WTC11 (cell line): ENCODE results near the gene PAMR1. TPM values are rescaled to one million over a fixed set of nuclear protein-coding genes. Genes with fewer than 3 reads are reported as not detected.

Experiments
- ATAC-seq: fragments of 200-7000 bp; cut with Tn5 transposase; 2 replicates; pipeline ENCODE4 v1.10.0; 2021; ENCODE audit warnings: mild to moderate bottlenecking, moderate library complexity
- CTCF ChIA-PET: fragments of 300-600 bp; sonication (Branson Sonifier 250); formaldehyde crosslinking; loops from one replicate; lab custom pipeline; 2021; ENCODE audit warnings: antibody characterized with exemption; lab: Charles Lee
- POLR2A ChIA-PET: fragments of 350-600 bp; sonication (Branson Sonifier 250); formaldehyde crosslinking; loops from one replicate; lab custom pipeline; 2021; ENCODE audit warnings: antibody characterized with exemption; lab: Charles Lee
- DNase-seq: peaks from one replicate; pipeline ENCODE4 v3.0.0; 2021; ENCODE audit warnings: low spot score
- H3K27ac Mint-ChIP-seq: 2 replicates; pipeline ENCODE4 v1.8.0; 2021; ENCODE audit warnings: mixed read lengths
- H3K27me3 Mint-ChIP-seq: 2 replicates; pipeline ENCODE4 v1.8.0; 2021; ENCODE audit warnings: low read depth, mild to moderate bottlenecking, moderate library complexity, mixed read lengths
- H3K36me3 Mint-ChIP-seq: 2 replicates; pipeline ENCODE4 v1.8.0; 2021; ENCODE audit warnings: mixed read lengths
- H3K4me1 Mint-ChIP-seq: 2 replicates; pipeline ENCODE4 v1.8.0; 2022; ENCODE audit warnings: mixed read lengths
- H3K4me3 Mint-ChIP-seq: 2 replicates; pipeline ENCODE4 v1.8.0; 2021; ENCODE audit warnings: mild to moderate bottlenecking, moderate library complexity, mixed read lengths
- H3K9me3 Mint-ChIP-seq: 2 replicates; pipeline ENCODE4 v1.8.0; 2021; ENCODE audit warnings: mixed read lengths
- ATF1 ChIP-seq: sonication (generic); formaldehyde crosslinking; IDR thresholded peaks from 2 replicates; pipeline ENCODE4 v1.8.1; 2023; ENCODE audit warnings: mild to moderate bottlenecking, moderate library complexity, missing genetic modification reagents
- CBFB ChIP-seq: sonication (generic); formaldehyde crosslinking; IDR thresholded peaks from 2 replicates; pipeline ENCODE4 v1.8.1; 2022; ENCODE audit warnings: mild to moderate bottlenecking, low read depth, missing genetic modification reagents
- ELF4 ChIP-seq: sonication (generic); formaldehyde crosslinking; IDR thresholded peaks from 2 replicates; pipeline ENCODE4 v1.8.1; 2022; ENCODE audit warnings: low read depth, mild to moderate bottlenecking, moderate library complexity, missing genetic modification reagents
- EMX1 ChIP-seq: fragments of 250-450 bp; sonication (Bioruptor Pico); IDR thresholded peaks from 2 replicates; pipeline ENCODE4 v1.8.0; 2021; ENCODE audit warnings: mild to moderate bottlenecking
- FOXJ3 ChIP-seq: sonication (generic); formaldehyde crosslinking; IDR thresholded peaks from 2 replicates; pipeline ENCODE4 v1.9.0; 2021; ENCODE audit warnings: missing genetic modification reagents, mild to moderate bottlenecking, borderline replicate concordance
- FOXK1 ChIP-seq: sonication (generic); formaldehyde crosslinking; IDR thresholded peaks from 2 replicates; pipeline ENCODE4 v1.8.0; 2022; ENCODE audit warnings: mild to moderate bottlenecking, moderate library complexity, missing genetic modification reagents
- FOXP1 ChIP-seq: sonication (generic); formaldehyde crosslinking; IDR thresholded peaks from 2 replicates; pipeline ENCODE4 v1.8.0; 2022; ENCODE audit warnings: missing genetic modification reagents, mild to moderate bottlenecking, moderate library complexity, borderline replicate concordance
- GRHL2 ChIP-seq: fragments of 250-450 bp; sonication (Bioruptor Pico); IDR thresholded peaks from 2 replicates; pipeline ENCODE4 v1.8.0; 2022; ENCODE audit warnings: mild to moderate bottlenecking, moderate library complexity; ENCODE audit not compliant: insufficient replicate concordance, severe bottlenecking
- NFATC4 ChIP-seq: fragments of 250-450 bp; sonication (Bioruptor Pico); IDR thresholded peaks from 2 replicates; pipeline ENCODE4 v1.9.0; 2021; ENCODE audit warnings: mild to moderate bottlenecking
- PRRX2 ChIP-seq: fragments of 250-450 bp; sonication (Bioruptor Pico); IDR thresholded peaks from 2 replicates; pipeline ENCODE4 v1.8.0; 2021; ENCODE audit warnings: mild to moderate bottlenecking
- SMAD4 ChIP-seq: sonication (generic); formaldehyde crosslinking; IDR thresholded peaks from 2 replicates; pipeline ENCODE4 v1.8.0; 2022; ENCODE audit warnings: mild to moderate bottlenecking, missing genetic modification reagents
- TEAD1 ChIP-seq: sonication (generic); formaldehyde crosslinking; IDR thresholded peaks from 2 replicates; pipeline ENCODE4 v1.8.0; 2022; ENCODE audit warnings: mild to moderate bottlenecking, missing genetic modification reagents
- ZNF219 ChIP-seq: sonication (generic); formaldehyde crosslinking; IDR thresholded peaks from 2 replicates; pipeline ENCODE4 v1.8.0; 2023; ENCODE audit warnings: missing genetic modification reagents, mild to moderate bottlenecking, borderline replicate concordance
- ZNF232 ChIP-seq: sonication (generic); formaldehyde crosslinking; IDR thresholded peaks from 2 replicates; pipeline ENCODE4 v1.8.0; 2022; ENCODE audit warnings: mild to moderate bottlenecking, missing genetic modification reagents
- ZNF396 ChIP-seq: fragments of 250-450 bp; sonication (Bioruptor Pico); IDR thresholded peaks from 2 replicates; pipeline ENCODE4 v1.8.0; 2021; ENCODE audit warnings: mild to moderate bottlenecking, moderate library complexity, borderline replicate concordance
- ZNF671 ChIP-seq: fragments of 250-450 bp; sonication (Bioruptor Pico); IDR thresholded peaks from 2 replicates; pipeline ENCODE4 v1.8.0; 2021; ENCODE audit warnings: mild to moderate bottlenecking
- total RNA-seq: library from RNA; stranded (reverse); gene quantifications from 3 replicates; pipeline ENCODE4 v1.2.3, GENCODE V29; 2021
- TF ChIP-seq, protein P1 (sequence below): sonication (generic); formaldehyde crosslinking; IDR thresholded peaks from 2 replicates; pipeline ENCODE4 v1.8.0; 2022; ENCODE audit warnings: mild to moderate bottlenecking, missing genetic modification reagents
- TF ChIP-seq, protein P2 (sequence below): sonication (generic); formaldehyde crosslinking; IDR thresholded peaks from 2 replicates; pipeline ENCODE4 v1.8.1; 2023; ENCODE audit warnings: mild to moderate bottlenecking, moderate library complexity, missing genetic modification reagents
- TF ChIP-seq, protein P3 (sequence below): fragments of 250-450 bp; sonication (Bioruptor Pico); IDR thresholded peaks from 2 replicates; pipeline ENCODE4 v1.9.0; 2021; ENCODE audit warnings: mild to moderate bottlenecking
- TF ChIP-seq, protein P4 (sequence below): sonication (generic); formaldehyde crosslinking; IDR thresholded peaks from 2 replicates; pipeline ENCODE4 v1.8.1; 2023; ENCODE audit warnings: mild to moderate bottlenecking, missing genetic modification reagents, borderline replicate concordance
- TF ChIP-seq, protein P5 (sequence below): fragments of 250-450 bp; sonication (Bioruptor Pico); conservative IDR thresholded peaks from 2 replicates; pipeline ENCODE4 v1.9.0; 2021; ENCODE audit warnings: mild to moderate bottlenecking
- TF ChIP-seq, protein P6 (sequence below): sonication (generic); formaldehyde crosslinking; IDR thresholded peaks from 2 replicates; pipeline ENCODE4 v1.8.1; 2023; ENCODE audit warnings: mild to moderate bottlenecking, missing genetic modification reagents

Gene PAMR1
- total RNA-seq, 1 experiment from 2014 or later, result 3.2 TPM

DNA sequence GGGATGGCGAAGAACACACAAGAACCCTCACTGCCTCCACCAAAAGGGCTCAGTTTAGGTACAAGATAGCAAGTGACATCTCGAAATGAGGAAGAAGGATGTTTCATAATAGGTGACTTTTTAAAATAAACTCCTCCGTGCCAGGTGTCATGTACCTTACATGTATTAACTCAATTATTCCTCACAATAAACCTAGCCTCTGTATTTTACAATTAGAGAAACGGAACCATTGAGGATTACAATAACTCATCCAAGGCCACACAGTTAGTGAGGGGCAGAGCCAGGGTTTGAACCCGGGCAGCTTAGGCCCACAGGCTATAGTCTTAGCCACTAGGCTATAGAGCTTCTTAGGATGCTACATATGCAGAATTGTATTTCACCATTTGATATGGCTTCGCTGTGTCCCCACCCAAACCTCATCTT is 965 bp upstream of the PAMR1 start:
- Mint-ChIP-seq H3K27ac (no peak overlapping the region), H3K4me3 (peak overlapping the region; percentile 84), H3K9me3 (peaks cover 8% of the 10 kb centered on the region), H3K36me3 (no peaks in the 10 kb centered on the region; the same call in 1 of the 2 replicates), H3K4me1 (peaks cover 25% of the 10 kb centered on the region), H3K27me3 (peaks cover 79% of the 10 kb centered on the region)
- DNase-seq (peak; percentile 64), ATAC-seq (peak; percentile 77)
- POLR2A ChIA-PET, result interaction anchor here (0.8 to 1.2 kb wide), 2 partner anchors 10 to 546 kb away, joined by 3 read pairs; no protein-coding TSS in a partner anchor
- CTCF ChIA-PET, result interaction anchor here (0.9 to 3.3 kb wide), 9 partner anchors 11 to 740 kb away, joined by 3 to 28 read pairs (median 6); partner anchors contain the start of gene FJX1
- TF ChIP-seq ZNF396 (CRISPR knock-in tag) (no peak), FOXK1 (CRISPR knock-in tag) (no peak), TEAD1 (CRISPR knock-in tag) (no peak), FOXP1 (no peak), ATF1 (CRISPR knock-in tag) (no peak), PRRX2 (CRISPR knock-in tag) (peak; percentile 68; the same call in 1 of the 2 replicates), FOXJ3 (CRISPR knock-in tag) (no peak), ZNF232 (CRISPR knock-in tag) (no peak), CBFB (CRISPR knock-in tag) (no peak), GRHL2 (CRISPR knock-in tag) (no peak), EMX1 (peak; percentile 86), SMAD4 (CRISPR knock-in tag) (no peak), ELF4 (CRISPR knock-in tag) (no peak), NFATC4 (CRISPR knock-in tag) (peak; percentile 83), ZNF219 (CRISPR knock-in tag) (no peak), ZNF671 (CRISPR knock-in tag) (peak; percentile 79)
- TF ChIP-seq, protein P1, sequence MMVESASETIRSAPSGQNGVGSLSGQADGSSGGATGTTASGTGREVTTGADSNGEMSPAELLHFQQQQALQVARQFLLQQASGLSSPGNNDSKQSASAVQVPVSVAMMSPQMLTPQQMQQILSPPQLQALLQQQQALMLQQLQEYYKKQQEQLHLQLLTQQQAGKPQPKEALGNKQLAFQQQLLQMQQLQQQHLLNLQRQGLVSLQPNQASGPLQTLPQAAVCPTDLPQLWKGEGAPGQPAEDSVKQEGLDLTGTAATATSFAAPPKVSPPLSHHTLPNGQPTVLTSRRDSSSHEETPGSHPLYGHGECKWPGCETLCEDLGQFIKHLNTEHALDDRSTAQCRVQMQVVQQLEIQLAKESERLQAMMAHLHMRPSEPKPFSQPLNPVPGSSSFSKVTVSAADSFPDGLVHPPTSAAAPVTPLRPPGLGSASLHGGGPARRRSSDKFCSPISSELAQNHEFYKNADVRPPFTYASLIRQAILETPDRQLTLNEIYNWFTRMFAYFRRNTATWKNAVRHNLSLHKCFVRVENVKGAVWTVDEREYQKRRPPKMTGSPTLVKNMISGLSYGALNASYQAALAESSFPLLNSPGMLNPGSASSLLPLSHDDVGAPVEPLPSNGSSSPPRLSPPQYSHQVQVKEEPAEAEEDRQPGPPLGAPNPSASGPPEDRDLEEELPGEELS (CRISPR knock-in tag), result no peak
- TF ChIP-seq, protein P2, sequence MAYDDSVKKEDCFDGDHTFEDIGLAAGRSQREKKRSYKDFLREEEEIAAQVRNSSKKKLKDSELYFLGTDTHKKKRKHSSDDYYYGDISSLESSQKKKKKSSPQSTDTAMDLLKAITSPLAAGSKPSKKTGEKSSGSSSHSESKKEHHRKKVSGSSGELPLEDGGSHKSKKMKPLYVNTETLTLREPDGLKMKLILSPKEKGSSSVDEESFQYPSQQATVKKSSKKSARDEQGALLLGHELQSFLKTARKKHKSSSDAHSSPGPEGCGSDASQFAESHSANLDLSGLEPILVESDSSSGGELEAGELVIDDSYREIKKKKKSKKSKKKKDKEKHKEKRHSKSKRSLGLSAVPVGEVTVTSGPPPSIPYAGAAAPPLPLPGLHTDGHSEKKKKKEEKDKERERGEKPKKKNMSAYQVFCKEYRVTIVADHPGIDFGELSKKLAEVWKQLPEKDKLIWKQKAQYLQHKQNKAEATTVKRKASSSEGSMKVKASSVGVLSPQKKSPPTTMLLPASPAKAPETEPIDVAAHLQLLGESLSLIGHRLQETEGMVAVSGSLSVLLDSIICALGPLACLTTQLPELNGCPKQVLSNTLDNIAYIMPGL (CRISPR knock-in tag), result no peak
- TF ChIP-seq, protein P3, sequence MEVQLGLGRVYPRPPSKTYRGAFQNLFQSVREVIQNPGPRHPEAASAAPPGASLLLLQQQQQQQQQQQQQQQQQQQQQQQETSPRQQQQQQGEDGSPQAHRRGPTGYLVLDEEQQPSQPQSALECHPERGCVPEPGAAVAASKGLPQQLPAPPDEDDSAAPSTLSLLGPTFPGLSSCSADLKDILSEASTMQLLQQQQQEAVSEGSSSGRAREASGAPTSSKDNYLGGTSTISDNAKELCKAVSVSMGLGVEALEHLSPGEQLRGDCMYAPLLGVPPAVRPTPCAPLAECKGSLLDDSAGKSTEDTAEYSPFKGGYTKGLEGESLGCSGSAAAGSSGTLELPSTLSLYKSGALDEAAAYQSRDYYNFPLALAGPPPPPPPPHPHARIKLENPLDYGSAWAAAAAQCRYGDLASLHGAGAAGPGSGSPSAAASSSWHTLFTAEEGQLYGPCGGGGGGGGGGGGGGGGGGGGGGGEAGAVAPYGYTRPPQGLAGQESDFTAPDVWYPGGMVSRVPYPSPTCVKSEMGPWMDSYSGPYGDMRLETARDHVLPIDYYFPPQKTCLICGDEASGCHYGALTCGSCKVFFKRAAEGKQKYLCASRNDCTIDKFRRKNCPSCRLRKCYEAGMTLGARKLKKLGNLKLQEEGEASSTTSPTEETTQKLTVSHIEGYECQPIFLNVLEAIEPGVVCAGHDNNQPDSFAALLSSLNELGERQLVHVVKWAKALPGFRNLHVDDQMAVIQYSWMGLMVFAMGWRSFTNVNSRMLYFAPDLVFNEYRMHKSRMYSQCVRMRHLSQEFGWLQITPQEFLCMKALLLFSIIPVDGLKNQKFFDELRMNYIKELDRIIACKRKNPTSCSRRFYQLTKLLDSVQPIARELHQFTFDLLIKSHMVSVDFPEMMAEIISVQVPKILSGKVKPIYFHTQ (CRISPR knock-in tag), result 0 out of 2 replicates have a peak, but pooled peaks have one; percentile 63
- TF ChIP-seq, protein P4, sequence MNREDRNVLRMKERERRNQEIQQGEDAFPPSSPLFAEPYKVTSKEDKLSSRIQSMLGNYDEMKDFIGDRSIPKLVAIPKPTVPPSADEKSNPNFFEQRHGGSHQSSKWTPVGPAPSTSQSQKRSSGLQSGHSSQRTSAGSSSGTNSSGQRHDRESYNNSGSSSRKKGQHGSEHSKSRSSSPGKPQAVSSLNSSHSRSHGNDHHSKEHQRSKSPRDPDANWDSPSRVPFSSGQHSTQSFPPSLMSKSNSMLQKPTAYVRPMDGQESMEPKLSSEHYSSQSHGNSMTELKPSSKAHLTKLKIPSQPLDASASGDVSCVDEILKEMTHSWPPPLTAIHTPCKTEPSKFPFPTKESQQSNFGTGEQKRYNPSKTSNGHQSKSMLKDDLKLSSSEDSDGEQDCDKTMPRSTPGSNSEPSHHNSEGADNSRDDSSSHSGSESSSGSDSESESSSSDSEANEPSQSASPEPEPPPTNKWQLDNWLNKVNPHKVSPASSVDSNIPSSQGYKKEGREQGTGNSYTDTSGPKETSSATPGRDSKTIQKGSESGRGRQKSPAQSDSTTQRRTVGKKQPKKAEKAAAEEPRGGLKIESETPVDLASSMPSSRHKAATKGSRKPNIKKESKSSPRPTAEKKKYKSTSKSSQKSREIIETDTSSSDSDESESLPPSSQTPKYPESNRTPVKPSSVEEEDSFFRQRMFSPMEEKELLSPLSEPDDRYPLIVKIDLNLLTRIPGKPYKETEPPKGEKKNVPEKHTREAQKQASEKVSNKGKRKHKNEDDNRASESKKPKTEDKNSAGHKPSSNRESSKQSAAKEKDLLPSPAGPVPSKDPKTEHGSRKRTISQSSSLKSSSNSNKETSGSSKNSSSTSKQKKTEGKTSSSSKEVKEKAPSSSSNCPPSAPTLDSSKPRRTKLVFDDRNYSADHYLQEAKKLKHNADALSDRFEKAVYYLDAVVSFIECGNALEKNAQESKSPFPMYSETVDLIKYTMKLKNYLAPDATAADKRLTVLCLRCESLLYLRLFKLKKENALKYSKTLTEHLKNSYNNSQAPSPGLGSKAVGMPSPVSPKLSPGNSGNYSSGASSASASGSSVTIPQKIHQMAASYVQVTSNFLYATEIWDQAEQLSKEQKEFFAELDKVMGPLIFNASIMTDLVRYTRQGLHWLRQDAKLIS (CRISPR knock-in tag), result no peak
- TF ChIP-seq, protein P5, sequence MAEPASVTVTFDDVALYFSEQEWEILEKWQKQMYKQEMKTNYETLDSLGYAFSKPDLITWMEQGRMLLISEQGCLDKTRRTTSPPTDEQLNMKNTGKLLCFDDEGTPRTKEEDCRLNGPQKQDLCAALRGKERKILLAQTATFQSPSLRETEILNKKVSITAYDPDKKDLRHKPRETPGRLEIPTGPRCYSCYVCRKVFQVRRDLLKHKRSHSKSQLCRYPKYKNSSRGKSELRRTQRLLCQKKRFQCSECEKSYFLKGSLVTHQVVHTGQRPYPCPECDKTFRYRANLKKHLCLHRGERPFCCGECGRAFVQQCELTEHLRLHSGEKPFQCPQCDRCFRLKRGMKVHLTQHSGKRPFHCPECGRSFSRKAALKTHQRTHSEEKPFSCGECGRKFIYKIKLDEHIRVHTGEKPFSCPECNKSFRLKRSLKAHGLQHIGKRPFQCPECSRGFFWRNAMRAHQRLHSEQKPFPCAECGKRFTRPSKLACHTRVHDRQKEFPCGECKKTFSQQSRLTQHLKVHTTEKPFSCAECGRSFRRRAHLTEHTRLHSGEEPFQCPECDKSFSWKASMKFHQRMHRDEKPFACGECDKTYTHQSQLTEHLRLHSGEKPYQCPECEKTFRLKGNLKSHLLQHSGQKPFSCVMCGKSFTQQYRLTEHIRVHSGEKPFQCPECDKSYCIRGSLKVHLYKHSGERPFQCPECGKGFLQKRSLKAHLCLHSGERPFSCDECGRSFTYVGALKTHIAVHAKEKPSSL (CRISPR knock-in tag), result 0 out of 2 replicates have a peak, but pooled peaks have one; percentile 49
- TF ChIP-seq, protein P6, sequence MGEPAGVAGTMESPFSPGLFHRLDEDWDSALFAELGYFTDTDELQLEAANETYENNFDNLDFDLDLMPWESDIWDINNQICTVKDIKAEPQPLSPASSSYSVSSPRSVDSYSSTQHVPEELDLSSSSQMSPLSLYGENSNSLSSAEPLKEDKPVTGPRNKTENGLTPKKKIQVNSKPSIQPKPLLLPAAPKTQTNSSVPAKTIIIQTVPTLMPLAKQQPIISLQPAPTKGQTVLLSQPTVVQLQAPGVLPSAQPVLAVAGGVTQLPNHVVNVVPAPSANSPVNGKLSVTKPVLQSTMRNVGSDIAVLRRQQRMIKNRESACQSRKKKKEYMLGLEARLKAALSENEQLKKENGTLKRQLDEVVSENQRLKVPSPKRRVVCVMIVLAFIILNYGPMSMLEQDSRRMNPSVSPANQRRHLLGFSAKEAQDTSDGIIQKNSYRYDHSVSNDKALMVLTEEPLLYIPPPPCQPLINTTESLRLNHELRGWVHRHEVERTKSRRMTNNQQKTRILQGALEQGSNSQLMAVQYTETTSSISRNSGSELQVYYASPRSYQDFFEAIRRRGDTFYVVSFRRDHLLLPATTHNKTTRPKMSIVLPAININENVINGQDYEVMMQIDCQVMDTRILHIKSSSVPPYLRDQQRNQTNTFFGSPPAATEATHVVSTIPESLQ (CRISPR knock-in tag), result no peak
